GM10248 (cell line): Measurements from ENCODE around the gene RPL7A.
A peak's percentile ranks its signal among the peaks of the same experiment; 100 is the strongest.
"Not testable (repeated sequence)": the region's sequence is repeated elsewhere in the genome, so short reads cannot be mapped to it uniquely, and the experiment has no call there.

Experiments
- CTCF ChIA-PET: fragments of 300-600 bp; sonication (Branson Sonifier 250); formaldehyde crosslinking; extraction: SDS; loops from one replicate; lab custom pipeline; 2021; ENCODE audit warnings: antibody characterized with exemption; lab: Yijun Ruan, JAX
- POLR2A ChIA-PET: fragments of 350-650 bp; sonication (Branson Sonifier 250); formaldehyde crosslinking; extraction: SDS; loops from one replicate; lab custom pipeline; 2020; ENCODE audit warnings: antibody characterized with exemption; lab: Yijun Ruan, JAX
- DNase-seq: peaks from one replicate; pipeline ENCODE4 v3.0.0; 2012; ENCODE audit errors: extremely low spot score
- TF ChIP-seq, protein P1 (sequence below): IDR thresholded peaks from 2 replicates; pipeline ENCODE4 v1.5.1; 2012; ENCODE audit warnings: mild to moderate bottlenecking, low read depth; ENCODE audit errors: extremely low read depth, missing control alignments, control extremely low read depth

Gene RPL7A

DNA sequence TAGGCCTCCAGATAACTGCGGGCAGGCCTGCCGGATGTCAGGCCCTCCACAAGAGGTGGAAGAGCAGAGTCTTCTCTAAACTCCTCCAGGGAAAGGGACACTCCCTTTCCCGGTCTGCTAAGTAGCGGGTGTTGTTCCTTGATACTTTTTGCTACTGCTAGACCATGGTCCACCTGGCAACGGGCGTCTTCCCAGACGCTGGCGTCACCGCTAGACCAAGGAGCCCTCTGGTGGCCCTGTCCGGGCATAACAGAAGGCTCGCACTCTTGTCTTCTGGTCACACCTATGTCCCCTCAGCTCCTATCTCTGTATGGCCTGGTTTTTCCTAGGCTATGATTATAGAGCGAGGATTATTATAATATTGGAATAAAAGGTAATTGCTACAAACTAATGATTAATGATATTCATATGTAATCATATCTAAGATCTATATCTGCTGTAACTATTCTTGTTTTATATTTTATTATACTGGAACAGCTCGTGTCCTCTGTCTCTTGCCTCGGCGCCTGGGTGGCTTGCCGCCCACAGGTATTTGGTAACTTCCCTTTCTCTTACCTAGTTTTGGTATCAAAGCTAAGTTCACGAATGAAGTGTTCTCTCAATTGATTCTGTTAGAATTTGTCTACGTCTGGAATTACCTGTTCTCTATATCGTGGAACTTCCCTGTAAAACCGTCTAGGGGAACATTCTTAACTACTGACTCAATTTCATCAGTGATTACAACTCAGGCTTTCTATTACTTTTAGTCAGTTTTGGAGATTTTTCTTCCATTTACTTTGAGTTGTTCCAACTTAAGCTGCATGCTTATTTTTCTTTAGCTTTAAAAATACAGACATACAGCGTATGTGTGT is 18.5 kb upstream of the RPL7A start:
- TF ChIP-seq, protein P1, sequence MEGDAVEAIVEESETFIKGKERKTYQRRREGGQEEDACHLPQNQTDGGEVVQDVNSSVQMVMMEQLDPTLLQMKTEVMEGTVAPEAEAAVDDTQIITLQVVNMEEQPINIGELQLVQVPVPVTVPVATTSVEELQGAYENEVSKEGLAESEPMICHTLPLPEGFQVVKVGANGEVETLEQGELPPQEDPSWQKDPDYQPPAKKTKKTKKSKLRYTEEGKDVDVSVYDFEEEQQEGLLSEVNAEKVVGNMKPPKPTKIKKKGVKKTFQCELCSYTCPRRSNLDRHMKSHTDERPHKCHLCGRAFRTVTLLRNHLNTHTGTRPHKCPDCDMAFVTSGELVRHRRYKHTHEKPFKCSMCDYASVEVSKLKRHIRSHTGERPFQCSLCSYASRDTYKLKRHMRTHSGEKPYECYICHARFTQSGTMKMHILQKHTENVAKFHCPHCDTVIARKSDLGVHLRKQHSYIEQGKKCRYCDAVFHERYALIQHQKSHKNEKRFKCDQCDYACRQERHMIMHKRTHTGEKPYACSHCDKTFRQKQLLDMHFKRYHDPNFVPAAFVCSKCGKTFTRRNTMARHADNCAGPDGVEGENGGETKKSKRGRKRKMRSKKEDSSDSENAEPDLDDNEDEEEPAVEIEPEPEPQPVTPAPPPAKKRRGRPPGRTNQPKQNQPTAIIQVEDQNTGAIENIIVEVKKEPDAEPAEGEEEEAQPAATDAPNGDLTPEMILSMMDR = peak; percentile 54
- ChIA-PET CTCF (interaction anchor here (0.7 to 2.6 kb wide), 12 partner anchors 9 to 429 kb away, joined by 3 to 14 read pairs (median 4); no protein-coding TSS in a partner anchor), POLR2A (interaction anchor here (1.2 kb wide), 1 partner anchor 45 kb away, joined by 3 read pairs; no protein-coding TSS in a partner anchor)
- not testable (repeated sequence) for DNase-seq

DNA sequence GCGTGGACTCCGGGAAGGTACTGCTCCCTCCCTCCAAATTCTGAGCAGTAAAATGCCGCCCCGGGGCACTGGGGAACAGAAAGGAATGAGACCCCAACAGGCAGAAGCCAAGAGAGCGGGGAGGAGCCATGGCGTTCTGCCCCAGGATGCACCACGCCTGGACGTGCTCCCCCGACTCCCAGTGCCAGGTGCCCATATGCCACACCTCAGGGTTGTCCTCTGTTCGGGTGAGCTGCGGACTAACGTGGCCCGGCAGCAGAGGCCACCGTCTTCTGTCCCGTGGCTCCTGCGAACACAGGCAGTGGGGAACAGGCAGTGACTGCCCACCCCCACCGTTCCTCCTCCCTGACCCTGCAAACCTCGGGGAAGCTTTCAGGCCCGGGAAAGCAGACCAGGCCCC is 16.8 kb upstream of the RPL7A start:
- TF ChIP-seq, protein P1 = no peak
- POLR2A ChIA-PET = interaction anchor here (0.6 to 0.8 kb wide), 2 partner anchors 17 to 84 kb away, joined by 3 read pairs; partner anchors contain the start of genes MED22 and RPL7A
- DNase-seq = no peak
- CTCF ChIA-PET = interaction anchor here (0.9 to 2.6 kb wide), 4 partner anchors 44 to 173 kb away, joined by 3 to 14 read pairs (median 4); no protein-coding TSS in a partner anchor

DNA sequence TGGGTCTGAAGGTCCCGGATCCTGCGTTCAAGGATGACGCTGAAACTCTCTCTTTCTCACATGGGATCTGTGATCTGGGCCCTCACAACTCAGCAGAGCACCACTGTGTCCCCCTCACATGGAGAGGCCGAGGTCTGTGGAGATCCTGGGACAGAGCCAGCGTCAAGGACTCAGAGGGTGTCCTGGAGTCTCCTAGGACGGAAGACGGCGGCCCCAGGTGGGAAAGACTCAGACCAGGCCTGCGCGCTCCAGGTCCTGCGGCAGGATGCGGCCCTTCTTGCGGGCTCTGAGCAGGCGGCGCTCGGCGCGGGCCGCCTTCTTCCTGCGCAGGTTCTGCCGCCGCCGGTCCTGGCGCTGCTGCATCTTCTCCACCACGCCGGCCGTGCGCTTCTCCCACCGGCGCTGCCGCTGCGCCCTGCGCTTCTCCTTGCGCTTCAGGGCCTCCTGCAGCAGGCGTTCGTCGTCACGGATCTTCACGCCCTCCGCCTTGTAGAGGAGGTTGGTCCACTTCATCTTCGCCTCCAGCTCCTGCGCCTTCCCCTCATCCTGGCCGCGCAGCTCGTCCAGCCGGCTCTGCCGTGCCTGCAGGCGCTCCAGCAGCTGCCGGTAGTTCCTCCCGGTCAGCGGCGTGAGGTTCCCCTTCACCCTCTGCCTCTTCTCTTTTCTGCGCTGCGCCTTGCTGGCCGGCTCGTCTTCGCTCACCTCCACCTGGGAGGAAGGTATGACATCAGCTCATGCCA is 16.2 kb upstream of the RPL7A start:
- TF ChIP-seq, protein P1 = no peak
- POLR2A ChIA-PET = interaction anchor here (0.6 to 1.0 kb wide), 2 partner anchors 15 to 84 kb away, joined by 3 read pairs; no protein-coding TSS in a partner anchor
- no peak for DNase-seq
- CTCF ChIA-PET = interaction anchor here (0.7 to 2.6 kb wide), 4 partner anchors 11 to 146 kb away, joined by 3 to 14 read pairs (median 3); no protein-coding TSS in a partner anchor

DNA sequence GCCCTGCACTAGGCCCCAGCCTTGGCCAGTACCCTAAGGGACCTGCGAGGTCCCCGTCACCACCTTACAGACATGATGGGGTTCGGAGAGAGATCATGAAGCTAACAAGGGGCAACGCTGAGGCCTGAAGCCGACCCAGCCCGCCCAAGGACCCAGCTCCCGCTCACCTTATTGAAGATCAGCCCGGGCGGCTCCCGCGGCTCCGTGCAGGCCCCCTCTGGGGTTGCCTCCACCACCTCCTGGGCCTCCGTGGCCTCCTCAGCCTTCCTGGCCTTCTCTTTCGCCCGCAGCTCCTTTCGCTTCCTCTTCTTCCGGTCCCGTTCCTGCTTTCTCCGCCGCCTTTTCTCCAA is 15.7 kb upstream of the RPL7A start:
- TF ChIP-seq, protein P1 = no peak
- ChIA-PET POLR2A (interaction anchor here (0.6 to 1.0 kb wide), 2 partner anchors 14 to 1018 kb away, joined by 3 read pairs; no protein-coding TSS in a partner anchor), CTCF (interaction anchor here (0.7 to 1.3 kb wide), 5 partner anchors 10 to 146 kb away, joined by 3 read pairs; no protein-coding TSS in a partner anchor)
- no peak for DNase-seq

DNA sequence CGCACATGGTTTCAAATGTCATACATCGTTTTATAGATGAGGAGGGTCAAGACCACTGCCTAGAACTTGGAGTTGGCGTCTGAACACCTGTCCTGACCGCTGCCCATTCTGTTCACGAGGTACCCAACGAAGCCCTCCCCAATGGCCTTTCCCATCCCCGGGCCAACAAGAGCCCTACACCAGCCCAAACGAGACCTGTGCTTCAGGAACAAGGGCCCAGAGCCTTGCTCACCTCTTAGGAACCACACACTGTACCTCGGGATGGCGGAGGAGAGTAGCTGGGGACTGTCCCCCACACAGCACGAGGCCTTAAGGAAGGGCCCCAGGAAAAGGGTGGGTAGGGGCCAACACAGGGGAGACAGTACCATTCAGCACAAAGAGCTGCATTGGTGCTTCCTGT is 15.0 kb upstream of the RPL7A start:
- TF ChIP-seq, protein P1 = no peak
- no peak for DNase-seq
- ChIA-PET POLR2A (interaction anchor here (0.6 kb wide), 1 partner anchor 1017 kb away, joined by 3 read pairs; no protein-coding TSS in a partner anchor), CTCF (interaction anchor here (0.7 to 1.3 kb wide), 4 partner anchors 9 to 146 kb away, joined by 3 to 4 read pairs (median 3); no protein-coding TSS in a partner anchor)

DNA sequence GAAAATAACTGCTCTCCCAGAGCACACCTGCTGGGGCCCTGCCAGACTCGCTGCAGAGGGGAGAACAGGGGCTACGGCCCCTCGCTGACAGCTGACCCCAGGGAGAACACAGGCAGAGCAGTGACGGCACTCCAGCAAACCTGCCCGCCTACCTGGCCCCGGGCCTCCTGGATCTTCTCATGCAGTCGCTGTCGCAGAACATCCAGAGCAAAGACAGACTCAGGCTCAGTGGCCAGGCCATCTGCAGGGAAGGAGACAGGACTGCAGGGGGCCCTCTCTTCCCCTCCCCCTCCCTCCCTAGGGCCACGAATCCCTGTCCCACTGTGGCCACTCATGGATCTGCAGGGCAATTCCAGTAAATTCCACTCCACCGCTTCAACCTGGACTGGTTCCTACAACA is 14.5 kb upstream of the RPL7A start:
- TF ChIP-seq, protein P1 = no peak
- ChIA-PET POLR2A (no interaction called here), CTCF (interaction anchor here (1.1 to 1.3 kb wide), 4 partner anchors 8 to 153 kb away, joined by 3 to 4 read pairs (median 4); no protein-coding TSS in a partner anchor)
- no peak for DNase-seq
